Right ventricle myocardium superior (tissue), 1 donor: ENCODE measurements around the gene EID2. TPM values are rescaled to one million over a fixed set of nuclear protein-coding genes. Genes with fewer than 3 reads are reported as not detected.

Experiments used
- total RNA-seq: library from RNA; stranded (reverse); fragmentation: NEBNext Ultra II Directional; extraction: Animal tissue kit (Norgen Biotek cat#: 25700); gene quantifications from one replicate; pipeline ENCODE4 v1.2.1, GENCODE V29; 2021
- donor health status: DM: no; HTN: yes; CAD: no; lungs with severe emphysema.

Gene EID2
- total RNA-seq, 1 donor from 2014 or later = 10.3 TPM

Other genes starting within 250 kb of the EID2 start
- gene IFNL1, start 243.8 kb downstream of the EID2 start, total RNA-seq = not detected
- 0.40 TPM for gene LRFN1, start 219.3 kb downstream of the EID2 start, total RNA-seq
- 17.1 TPM for gene GMFG, start 204.1 kb downstream of the EID2 start, total RNA-seq
- 43.1 TPM for gene SAMD4B, start 197.7 kb downstream of the EID2 start, total RNA-seq
- 32.0 TPM for gene PAF1, start 149.1 kb downstream of the EID2 start, total RNA-seq
- 22.1 TPM for gene MED29, start 148.8 kb downstream of the EID2 start, total RNA-seq
- gene ZFP36, start 133.3 kb downstream of the EID2 start, total RNA-seq = 44.9 TPM
- 9.0 TPM for gene PLEKHG2, start 127.5 kb downstream of the EID2 start, total RNA-seq
- 1,176 TPM for gene RPS16, start 104.2 kb downstream of the EID2 start, total RNA-seq
- 82.6 TPM for gene SUPT5H, start 94.6 kb downstream of the EID2 start, total RNA-seq
- 80.6 TPM for gene TIMM50, start 59.3 kb downstream of the EID2 start, total RNA-seq
- gene DLL3, start 41.2 kb downstream of the EID2 start, total RNA-seq = not detected
- not detected for gene SELENOV, start 25.0 kb downstream of the EID2 start, total RNA-seq
- gene EID2B, start 7.3 kb downstream of the EID2 start, total RNA-seq = 1.7 TPM
- not detected for gene LGALS13, start 62.4 kb upstream of the EID2 start, total RNA-seq
- not detected for gene LGALS16, start 115.8 kb upstream of the EID2 start, total RNA-seq
- gene LGALS14, start 164.3 kb upstream of the EID2 start, total RNA-seq = not detected
- gene CLC, start 197.9 kb upstream of the EID2 start, total RNA-seq = not detected
- not detected for gene LEUTX, start 238.7 kb upstream of the EID2 start, total RNA-seq